Measurements from ENCODE around the gene KRT82.

DNA sequence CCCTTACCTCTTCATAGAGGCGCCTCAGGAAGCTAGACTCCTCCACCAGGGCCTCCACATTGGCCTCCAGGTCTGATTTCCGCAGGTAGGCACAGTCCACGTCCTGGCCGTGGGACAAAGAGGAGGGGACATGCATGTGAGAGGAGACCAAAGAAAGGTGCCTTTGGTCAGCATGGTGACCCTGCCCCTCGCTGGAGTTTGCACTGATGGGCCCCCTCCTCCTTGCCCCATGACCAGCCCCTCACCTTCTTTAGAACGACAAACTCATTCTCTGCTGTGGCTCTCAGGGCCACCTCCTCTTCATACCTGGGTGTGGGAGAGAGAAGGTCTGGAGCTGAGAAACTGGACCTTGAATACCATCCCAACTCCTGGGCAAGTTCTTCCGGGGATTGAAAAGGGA, 42.1 kb downstream of the KRT82 start:
- TF ChIP-seq, protein P1, sequence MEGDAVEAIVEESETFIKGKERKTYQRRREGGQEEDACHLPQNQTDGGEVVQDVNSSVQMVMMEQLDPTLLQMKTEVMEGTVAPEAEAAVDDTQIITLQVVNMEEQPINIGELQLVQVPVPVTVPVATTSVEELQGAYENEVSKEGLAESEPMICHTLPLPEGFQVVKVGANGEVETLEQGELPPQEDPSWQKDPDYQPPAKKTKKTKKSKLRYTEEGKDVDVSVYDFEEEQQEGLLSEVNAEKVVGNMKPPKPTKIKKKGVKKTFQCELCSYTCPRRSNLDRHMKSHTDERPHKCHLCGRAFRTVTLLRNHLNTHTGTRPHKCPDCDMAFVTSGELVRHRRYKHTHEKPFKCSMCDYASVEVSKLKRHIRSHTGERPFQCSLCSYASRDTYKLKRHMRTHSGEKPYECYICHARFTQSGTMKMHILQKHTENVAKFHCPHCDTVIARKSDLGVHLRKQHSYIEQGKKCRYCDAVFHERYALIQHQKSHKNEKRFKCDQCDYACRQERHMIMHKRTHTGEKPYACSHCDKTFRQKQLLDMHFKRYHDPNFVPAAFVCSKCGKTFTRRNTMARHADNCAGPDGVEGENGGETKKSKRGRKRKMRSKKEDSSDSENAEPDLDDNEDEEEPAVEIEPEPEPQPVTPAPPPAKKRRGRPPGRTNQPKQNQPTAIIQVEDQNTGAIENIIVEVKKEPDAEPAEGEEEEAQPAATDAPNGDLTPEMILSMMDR (IDR thresholded peaks at IDR 0.05), result no peak
- TF ChIP-seq POLR2A (IDR thresholded peaks at IDR 0.05), result no peak

Data from adrenal gland (tissue), 5 donors.